ENCODE measurements around the gene ITIH3. TPM values are rescaled to one million over a fixed set of nuclear protein-coding genes. Genes with fewer than 3 reads are reported as not detected.

The ITIH3 gene
- polyA plus RNA-seq, 1 experiment = 1.7 TPM

DNA sequence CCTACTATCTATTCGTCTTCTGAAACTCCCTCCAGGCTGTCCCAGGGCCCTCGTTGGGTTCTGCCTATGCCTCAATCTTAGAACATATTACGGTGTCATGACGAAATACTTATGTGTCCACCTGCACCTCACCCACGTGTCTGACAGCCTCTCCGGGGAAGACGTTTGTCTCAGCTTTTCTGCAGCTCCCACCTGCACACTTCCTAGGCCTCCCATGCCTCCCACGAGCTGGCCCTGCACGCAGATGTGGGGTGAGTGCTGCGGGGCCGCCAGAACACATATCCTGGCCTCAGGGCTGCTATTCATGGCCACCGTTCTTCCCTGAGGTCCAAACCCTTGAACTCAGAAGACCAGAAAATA is 47.4 kb downstream of the ITIH3 start:
- CTCF ChIA-PET = no interaction called here

DNA sequence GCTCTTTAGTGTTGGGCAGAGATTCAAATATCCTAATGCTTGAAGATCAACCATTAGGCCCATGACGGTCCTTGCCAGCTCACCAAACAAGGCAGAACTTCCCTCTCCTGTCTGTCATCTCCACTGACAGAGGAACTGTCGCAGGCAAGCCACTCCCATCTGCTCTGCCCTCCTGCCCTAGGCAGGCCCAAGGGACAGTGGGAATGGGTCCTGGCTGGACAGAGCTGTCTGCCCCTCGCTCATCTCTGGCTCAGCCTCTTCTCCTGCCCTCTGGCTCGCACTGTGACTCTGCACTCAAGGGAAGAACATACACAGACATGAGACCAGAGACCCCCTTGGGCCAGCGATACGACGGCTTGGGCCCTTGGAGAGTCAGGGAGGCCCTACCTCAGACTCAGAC is 47.8 kb downstream of the ITIH3 start:
- peaks cover 6% of the 10 kb centered on the region for H3K36me3 ChIP-seq (ENCODE audit: control insufficient read depth, insufficient read depth, low read length)
- POLR2A ChIA-PET = no interaction called here
- TF ChIP-seq, protein P1, sequence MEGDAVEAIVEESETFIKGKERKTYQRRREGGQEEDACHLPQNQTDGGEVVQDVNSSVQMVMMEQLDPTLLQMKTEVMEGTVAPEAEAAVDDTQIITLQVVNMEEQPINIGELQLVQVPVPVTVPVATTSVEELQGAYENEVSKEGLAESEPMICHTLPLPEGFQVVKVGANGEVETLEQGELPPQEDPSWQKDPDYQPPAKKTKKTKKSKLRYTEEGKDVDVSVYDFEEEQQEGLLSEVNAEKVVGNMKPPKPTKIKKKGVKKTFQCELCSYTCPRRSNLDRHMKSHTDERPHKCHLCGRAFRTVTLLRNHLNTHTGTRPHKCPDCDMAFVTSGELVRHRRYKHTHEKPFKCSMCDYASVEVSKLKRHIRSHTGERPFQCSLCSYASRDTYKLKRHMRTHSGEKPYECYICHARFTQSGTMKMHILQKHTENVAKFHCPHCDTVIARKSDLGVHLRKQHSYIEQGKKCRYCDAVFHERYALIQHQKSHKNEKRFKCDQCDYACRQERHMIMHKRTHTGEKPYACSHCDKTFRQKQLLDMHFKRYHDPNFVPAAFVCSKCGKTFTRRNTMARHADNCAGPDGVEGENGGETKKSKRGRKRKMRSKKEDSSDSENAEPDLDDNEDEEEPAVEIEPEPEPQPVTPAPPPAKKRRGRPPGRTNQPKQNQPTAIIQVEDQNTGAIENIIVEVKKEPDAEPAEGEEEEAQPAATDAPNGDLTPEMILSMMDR (IDR thresholded peaks at IDR 0.05; ENCODE audit: insufficient read depth, low read depth, low read length) = no peak
- no peak for DNase-seq (ENCODE audit: low read depth)
- H3K27me3 ChIP-seq (ENCODE audit: control insufficient read depth, insufficient read depth, low read length) = no peaks in the 10 kb centered on the region
- CTCF ChIA-PET = interaction anchor here (1.2 kb wide), 1 partner anchor 9 kb away, joined by 4 read pairs; no protein-coding TSS in a partner anchor
- H3K4me3 ChIP-seq (ENCODE audit: low read depth, low read length) = no peak overlapping the region

More for the DNA sequence above, 47.4 kb downstream of the ITIH3 start:
- POLR2A ChIA-PET = no interaction called here
- TF ChIP-seq, protein P1 (IDR thresholded peaks at IDR 0.05; ENCODE audit: insufficient read depth, low read depth, low read length) = no peak
- Histone ChIP-seq H3K27me3 (ENCODE audit: control insufficient read depth, insufficient read depth, low read length) (no peaks in the 10 kb centered on the region), H3K36me3 (ENCODE audit: control insufficient read depth, insufficient read depth, low read length) (peaks cover 6% of the 10 kb centered on the region), H3K4me3 (ENCODE audit: low read depth, low read length) (no peak overlapping the region)
- DNase-seq (ENCODE audit: low read depth) = no peak

DNA sequence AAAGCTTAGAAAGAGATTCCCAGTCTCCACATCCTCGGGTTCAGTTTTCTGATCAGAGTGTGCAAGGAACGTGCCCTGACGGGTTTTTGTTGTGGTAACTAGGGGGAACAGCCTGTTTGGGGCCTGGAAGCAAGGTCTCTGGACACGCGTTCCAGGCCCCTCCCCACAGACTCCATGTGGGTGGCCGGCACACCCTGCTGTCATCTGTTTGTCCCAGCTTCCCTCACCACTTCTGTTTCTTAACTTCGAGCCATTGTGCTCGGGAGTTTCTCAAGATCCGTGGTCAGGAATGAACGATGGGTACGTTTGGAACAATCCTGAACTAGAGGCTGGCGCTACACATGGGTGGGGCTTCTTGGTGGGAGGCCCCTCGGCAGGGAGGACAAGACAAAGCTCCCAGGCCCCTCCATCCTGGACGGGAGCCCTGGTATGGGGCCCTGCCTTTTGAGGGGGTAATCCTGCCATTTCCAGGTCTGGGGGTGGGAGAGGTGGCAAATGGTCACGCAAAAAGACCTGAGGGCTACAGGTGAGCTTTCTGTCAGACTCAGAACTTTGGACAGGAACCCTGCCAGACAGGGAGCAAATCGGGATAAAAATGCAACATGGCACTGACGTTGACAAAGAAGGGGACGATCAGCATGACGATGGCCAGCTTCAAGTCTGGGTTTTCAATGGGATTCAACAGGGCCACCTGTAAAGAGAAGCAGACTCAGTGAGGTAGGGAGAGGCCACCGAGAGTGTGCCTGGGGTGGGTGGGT is 48.7 kb downstream of the ITIH3 start:
- CTCF ChIA-PET = interaction anchor here (1.2 kb wide), 1 partner anchor 8 kb away, joined by 4 read pairs; no protein-coding TSS in a partner anchor
- POLR2A ChIA-PET = no interaction called here
- Histone ChIP-seq H3K36me3 (ENCODE audit: control insufficient read depth, insufficient read depth, low read length) (peaks cover 6% of the 10 kb centered on the region), H3K27me3 (ENCODE audit: control insufficient read depth, insufficient read depth, low read length) (no peaks in the 10 kb centered on the region), H3K4me3 (ENCODE audit: low read depth, low read length) (no peak overlapping the region)
- TF ChIP-seq, protein P1 (IDR thresholded peaks at IDR 0.05; ENCODE audit: insufficient read depth, low read depth, low read length) = no peak
- no peak for DNase-seq (ENCODE audit: low read depth)

DNA sequence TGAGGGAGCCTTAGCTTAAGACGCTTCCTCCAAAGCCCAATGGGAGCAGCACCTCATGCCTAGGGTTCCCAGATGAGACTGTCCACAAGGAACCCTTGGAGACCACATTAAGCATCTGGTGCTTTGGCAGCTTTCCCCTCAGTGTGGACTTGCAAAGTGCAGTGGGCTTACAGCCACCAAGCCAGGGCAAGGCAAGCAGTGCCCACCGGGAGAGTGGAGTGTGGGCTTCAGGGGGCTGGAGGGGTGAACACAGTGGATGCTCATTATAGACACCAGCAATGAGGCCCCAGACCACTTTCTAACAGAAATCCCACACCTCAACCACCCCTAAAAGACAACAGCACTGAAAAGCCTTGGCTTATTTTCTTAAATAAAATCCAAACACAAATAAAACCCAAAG is 49.3 kb downstream of the ITIH3 start:
- ChIA-PET POLR2A (no interaction called here), CTCF (no interaction called here)
- Histone ChIP-seq H3K36me3 (ENCODE audit: control insufficient read depth, insufficient read depth, low read length) (peaks cover 6% of the 10 kb centered on the region), H3K4me3 (ENCODE audit: low read depth, low read length) (no peak overlapping the region), H3K27me3 (ENCODE audit: control insufficient read depth, insufficient read depth, low read length) (no peaks in the 10 kb centered on the region)
- DNase-seq (ENCODE audit: low read depth) = no peak
- TF ChIP-seq, protein P1 (IDR thresholded peaks at IDR 0.05; ENCODE audit: insufficient read depth, low read depth, low read length) = no peak

DNA sequence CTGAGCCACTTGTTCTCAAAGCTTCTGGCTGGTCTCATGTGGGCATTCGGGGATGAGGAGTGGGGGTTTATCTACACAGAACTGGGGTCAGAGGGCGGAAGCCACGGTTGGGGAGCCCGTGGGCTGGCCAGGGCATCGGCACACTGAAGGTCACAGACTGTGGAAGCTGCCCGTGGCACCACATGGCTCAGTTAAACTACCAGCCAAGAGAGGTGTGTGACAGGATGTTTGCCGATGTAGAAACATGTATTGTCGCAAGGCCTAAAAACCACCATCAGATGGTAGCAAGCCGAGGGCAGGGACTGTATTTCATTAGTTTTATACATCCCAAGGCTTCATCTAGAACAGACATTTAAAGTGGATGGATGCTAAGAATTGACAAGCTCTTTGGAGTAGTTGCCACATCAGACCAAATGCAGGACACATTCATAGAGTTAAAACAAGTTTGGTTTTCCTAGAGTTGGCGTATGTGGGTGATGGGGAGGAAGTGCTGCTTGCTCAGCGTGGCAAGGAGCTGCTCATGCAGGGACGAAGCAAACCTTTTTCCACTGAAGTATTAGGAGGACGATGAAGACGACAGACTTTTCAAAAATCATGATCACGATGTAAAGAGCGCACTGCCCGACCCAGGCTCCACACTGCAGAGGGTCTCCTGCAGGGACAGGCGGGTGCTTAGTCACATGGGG is 49.8 kb downstream of the ITIH3 start:
- TF ChIP-seq, protein P1 (IDR thresholded peaks at IDR 0.05; ENCODE audit: insufficient read depth, low read depth, low read length) = no peak
- POLR2A ChIA-PET = no interaction called here
- H3K36me3 ChIP-seq (ENCODE audit: control insufficient read depth, insufficient read depth, low read length) = peaks cover 8% of the 10 kb centered on the region
- CTCF ChIA-PET = interaction anchor here (0.6 to 5.5 kb wide), 6 partner anchors 8 to 227 kb away, joined by 3 to 30 read pairs (median 4); partner anchors contain the start of gene MUSTN1
- H3K27me3 ChIP-seq (ENCODE audit: control insufficient read depth, insufficient read depth, low read length) = no peaks in the 10 kb centered on the region
- DNase-seq (ENCODE audit: low read depth) = no peak
- H3K4me3 ChIP-seq (ENCODE audit: low read depth, low read length) = no peak overlapping the region

All from BJ (cell line).